GM18868 (cell line): ENCODE measurements around the gene ACOT12.
"Not testable (repeated sequence)": the region's sequence is repeated elsewhere in the genome, so short reads cannot be mapped to it uniquely, and the experiment has no call there.

ENCODE experiments used
- ATAC-seq: cut with Tn5 transposase; IDR thresholded peaks from one replicate; pipeline ENCODE4 v1.9.1; 2021; ENCODE audit warnings: mild to moderate bottlenecking, moderate library complexity; ENCODE audit not compliant: unreplicated experiment

The ACOT12 gene

GRCh38 chr5:81297531-81297930 is 96.4 kb downstream of the ACOT12 start:
- no peak for ATAC-seq

DNA sequence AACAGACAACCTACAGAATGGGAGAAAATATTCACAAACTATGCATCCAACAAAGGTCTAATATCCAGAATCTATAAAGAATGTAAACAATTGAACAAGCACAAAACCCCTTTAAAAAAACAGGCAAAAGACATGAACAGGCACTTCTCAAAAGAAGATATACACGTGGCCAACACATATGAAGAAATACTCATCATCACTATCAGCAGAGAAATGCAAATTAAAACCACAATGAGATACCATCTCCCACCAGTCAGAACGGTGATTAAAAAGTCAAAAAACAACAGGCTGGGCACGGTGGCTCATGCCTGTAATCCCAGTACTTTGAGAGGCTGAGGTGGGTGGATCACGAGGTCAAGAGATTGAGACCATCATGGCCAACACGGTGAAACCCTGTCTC is 99.9 kb downstream of the ACOT12 start:
- ATAC-seq, result not testable (repeated sequence)

DNA sequence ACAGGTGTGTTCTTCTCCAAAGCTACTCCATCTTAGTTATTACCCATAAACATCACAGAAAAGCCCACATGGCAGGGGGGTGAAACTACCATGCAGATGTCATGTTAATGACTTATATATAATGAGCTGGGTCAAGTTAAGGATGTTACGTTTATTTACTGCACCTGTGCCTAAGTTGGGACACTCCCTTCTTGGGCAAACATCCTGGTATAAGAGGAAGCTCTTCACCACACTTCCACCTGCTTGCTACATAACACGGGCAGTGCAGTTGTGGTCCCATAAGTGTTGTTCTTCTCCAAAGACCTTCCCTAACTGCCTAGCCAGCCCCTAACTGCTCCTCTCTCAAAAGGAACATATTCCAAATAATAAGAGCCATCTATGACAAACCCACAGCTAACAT is 101.8 kb downstream of the ACOT12 start:
- no peak for ATAC-seq

- no peak for ATAC-seq
Observed at GRCh38 chr5:81290146-81290545, 103.8 kb downstream of the ACOT12 start.

- ATAC-seq, result peak; percentile 46
Observed at GRCh38 chr5:81288021-81288433, 105.9 kb downstream of the ACOT12 start.

DNA sequence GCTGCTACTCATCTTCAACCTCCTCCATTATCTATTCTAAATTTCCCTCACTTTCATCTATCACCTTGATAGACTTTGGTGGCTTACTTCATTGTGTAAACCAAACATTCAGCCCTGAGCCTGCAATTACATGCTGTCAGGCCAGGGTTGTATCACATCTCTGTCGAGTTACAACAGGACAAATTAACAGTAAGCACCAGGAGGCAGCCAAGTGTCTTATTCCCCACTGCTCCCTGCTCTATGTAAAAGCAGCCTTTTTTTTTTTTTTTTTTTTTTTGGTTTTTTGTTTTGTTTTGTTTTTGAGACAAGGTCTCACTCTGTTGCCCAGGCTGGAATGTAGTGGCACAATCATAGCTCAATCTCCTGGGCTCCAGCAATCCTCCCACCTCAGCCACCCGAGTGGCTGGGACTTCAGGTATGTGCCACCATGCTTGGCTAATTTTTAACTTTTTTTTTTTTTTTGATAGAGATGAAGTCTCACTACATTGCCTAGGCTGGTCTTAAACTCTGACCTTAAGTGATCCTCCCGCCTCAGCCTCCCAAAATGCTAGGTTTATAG is 107.8 kb downstream of the ACOT12 start:
- ATAC-seq, result no peak

DNA sequence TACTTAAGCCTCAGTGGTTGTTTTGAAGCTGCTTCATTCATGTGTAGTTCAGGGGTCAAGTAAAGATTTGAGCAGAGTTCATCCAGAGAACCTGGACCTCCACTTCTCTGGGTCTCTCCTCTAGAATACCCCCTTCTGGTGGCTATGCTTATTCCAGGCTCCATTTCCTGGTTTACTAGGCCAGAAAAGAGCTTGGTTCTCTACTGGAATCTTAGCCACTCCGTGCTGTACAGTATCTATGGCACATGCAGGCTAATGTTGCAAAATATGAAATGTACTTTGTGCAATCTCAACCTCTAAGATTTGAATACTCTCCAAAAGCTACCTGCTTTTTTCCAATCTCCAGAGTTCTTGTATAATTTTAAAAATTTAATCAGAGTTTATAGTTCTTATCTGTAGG is 110.0 kb downstream of the ACOT12 start:
- no peak for ATAC-seq
